ENCODE measurements around the gene TPP2.

DNA sequence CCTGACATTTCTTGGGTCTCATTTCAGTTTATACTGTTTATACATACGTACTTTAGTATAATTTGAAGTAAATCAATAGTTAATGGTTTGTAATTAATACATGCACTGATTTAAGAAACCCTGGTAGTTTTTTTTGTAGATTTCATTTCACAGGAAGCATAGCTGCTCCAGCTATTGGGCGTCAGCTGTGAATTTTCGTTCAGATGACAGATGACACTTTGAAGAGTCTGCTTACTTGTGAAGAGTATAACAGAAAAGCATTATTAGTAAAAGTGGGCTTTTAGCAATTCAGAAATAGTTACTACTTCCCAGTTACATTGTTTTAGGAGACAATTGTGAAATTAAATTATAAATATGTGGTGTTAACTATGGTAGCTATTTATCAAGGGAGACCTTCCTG lies 53.7 kb downstream of the TPP2 start:
- TF ChIP-seq, protein P1, sequence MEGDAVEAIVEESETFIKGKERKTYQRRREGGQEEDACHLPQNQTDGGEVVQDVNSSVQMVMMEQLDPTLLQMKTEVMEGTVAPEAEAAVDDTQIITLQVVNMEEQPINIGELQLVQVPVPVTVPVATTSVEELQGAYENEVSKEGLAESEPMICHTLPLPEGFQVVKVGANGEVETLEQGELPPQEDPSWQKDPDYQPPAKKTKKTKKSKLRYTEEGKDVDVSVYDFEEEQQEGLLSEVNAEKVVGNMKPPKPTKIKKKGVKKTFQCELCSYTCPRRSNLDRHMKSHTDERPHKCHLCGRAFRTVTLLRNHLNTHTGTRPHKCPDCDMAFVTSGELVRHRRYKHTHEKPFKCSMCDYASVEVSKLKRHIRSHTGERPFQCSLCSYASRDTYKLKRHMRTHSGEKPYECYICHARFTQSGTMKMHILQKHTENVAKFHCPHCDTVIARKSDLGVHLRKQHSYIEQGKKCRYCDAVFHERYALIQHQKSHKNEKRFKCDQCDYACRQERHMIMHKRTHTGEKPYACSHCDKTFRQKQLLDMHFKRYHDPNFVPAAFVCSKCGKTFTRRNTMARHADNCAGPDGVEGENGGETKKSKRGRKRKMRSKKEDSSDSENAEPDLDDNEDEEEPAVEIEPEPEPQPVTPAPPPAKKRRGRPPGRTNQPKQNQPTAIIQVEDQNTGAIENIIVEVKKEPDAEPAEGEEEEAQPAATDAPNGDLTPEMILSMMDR (IDR thresholded peaks at IDR 0.05), result no peak
- TF ChIP-seq POLR2A (IDR thresholded peaks at IDR 0.05), result no peak
- no peak for TF ChIP-seq EP300 (IDR thresholded peaks at IDR 0.05)
